Measurements from ENCODE around the gene NAMPT. TPM values are rescaled to one million over a fixed set of nuclear protein-coding genes. Genes with fewer than 3 reads are reported as not detected.

NAMPT gene
- polyA plus RNA-seq, 3 donors = 71.3 to 358 (median 133) TPM

DNA sequence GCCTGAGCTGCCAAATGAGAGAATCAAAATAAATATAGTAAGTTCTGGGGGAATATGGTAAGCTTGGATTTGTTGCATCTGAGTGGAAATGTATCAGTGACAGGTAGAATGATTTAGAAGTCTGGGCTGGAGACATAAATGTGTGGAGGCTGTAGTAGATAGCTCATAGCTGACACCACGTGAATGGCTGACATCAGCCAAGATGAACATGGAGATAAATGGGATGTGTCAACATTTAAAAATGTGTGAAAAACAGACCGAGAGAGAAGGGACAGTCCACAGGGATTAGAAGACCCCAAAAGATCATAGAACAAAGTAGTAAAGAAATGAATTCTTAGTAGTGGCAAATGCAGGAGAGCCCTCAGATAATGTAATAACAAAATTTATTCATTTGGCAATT, 40.9 kb downstream of the NAMPT start:
- H3K9me3 ChIP-seq (replicated peaks in 1 of 2; ENCODE audit: control insufficient read depth in 1 of 2, insufficient read depth in 1 of 2, low read length in 2 of 2) = no peaks in the 10 kb centered on the region
- H4K20me1 ChIP-seq (ENCODE audit: insufficient read depth, low read length) = no peaks in the 10 kb centered on the region
- Mint-ChIP-seq H3K4me3 (no peak overlapping the region), H3K27me3 (ENCODE audit: low read depth in 3 of 3) (peaks cover 0 to 3% (median 0%) of the 10 kb centered on the region in 3 donors), H3K36me3 (peaks cover 12 to 15% of the 10 kb centered on the region in 2 donors), H3K9me3 (peaks cover 2 to 8% (median 6%) of the 10 kb centered on the region in 7 donors), H3K4me1 (no peaks in the 10 kb centered on the region), H3K27ac (no peak overlapping the region)
- peaks cover 0 to 9% of the 10 kb centered on the region in 2 donors for H3K36me3 ChIP-seq (replicated peaks in 1 of 2; ENCODE audit: control insufficient read depth in 1 of 2, insufficient read depth in 2 of 2, low read length in 2 of 2)
- H3K79me2 ChIP-seq (ENCODE audit: insufficient read depth, low read length) = no peaks in the 10 kb centered on the region
- H3K9ac ChIP-seq (ENCODE audit: insufficient read depth, low read length, poor library complexity, severe bottlenecking) = no peak overlapping the region
- H3K4me1 ChIP-seq (ENCODE audit: control insufficient read depth in 1 of 2, insufficient read depth in 2 of 2, low read length in 2 of 2) = no peaks in the 10 kb centered on the region
- no peak for TF ChIP-seq CTCF (IDR thresholded peaks at IDR 0.05)
- 67% methylated on average over 1 of the region's 2 CpGs for WGBS (ENCODE audit: insufficient coverage)
- no peak overlapping the region for H3K27ac ChIP-seq (ENCODE audit: low read depth in 1 of 2, low read length in 2 of 2)
- H2AFZ ChIP-seq (ENCODE audit: insufficient read depth, low read depth, low read length, poor library complexity, severe bottlenecking) = no peak overlapping the region
- no peak for DNase-seq
- no peak overlapping the region for H3K4me3 ChIP-seq (replicated peaks in 1 of 3; ENCODE audit: low read depth in 2 of 3, low read length in 3 of 3)
- intact Hi-C loops (cut with micrococcal nuclease) = no loop called here
- H3K4me2 ChIP-seq (replicated peaks; ENCODE audit: extremely low read depth, low read length, poor library complexity, severe bottlenecking) = no peak overlapping the region
- H3K27me3 ChIP-seq (ENCODE audit: control insufficient read depth in 2 of 2, insufficient read depth in 2 of 2, low read length in 2 of 2) = no peaks in the 10 kb centered on the region

DNA sequence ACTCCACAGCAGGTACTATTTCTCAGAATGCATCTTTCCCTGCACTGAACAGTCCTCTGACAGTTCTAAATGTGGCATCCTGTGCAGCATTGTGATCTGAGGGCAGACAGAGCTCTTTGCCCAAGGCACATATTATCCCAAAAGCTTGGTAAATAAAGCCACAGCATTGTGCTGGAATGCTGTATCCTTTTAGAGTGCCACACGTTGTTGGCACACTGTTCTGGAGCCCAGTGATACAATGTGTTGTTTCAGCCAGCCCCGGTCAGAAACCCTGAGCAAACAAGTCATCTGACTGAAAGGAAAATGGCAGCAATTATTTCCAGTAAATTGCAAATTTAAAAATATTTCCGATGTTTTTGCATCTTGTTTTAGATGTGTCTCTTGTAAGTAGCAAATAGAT, 45.4 kb downstream of the NAMPT start:
- no peaks in the 10 kb centered on the region for H3K36me3 ChIP-seq (replicated peaks in 1 of 2; ENCODE audit: control insufficient read depth in 1 of 2, insufficient read depth in 2 of 2, low read length in 2 of 2)
- H3K9ac ChIP-seq (ENCODE audit: insufficient read depth, low read length, poor library complexity, severe bottlenecking) = no peak overlapping the region
- no peak overlapping the region for H3K27ac Mint-ChIP-seq
- H3K9me3 ChIP-seq (replicated peaks in 1 of 2; ENCODE audit: control insufficient read depth in 1 of 2, insufficient read depth in 1 of 2, low read length in 2 of 2) = no peaks in the 10 kb centered on the region
- TF ChIP-seq CTCF (IDR thresholded peaks at IDR 0.05) = no peak
- no peaks in the 10 kb centered on the region for H3K4me1 Mint-ChIP-seq
- no peak overlapping the region for H3K27ac ChIP-seq (ENCODE audit: low read depth in 1 of 2, low read length in 2 of 2)
- DNase-seq = no peak
- H3K79me2 ChIP-seq (ENCODE audit: insufficient read depth, low read length) = no peaks in the 10 kb centered on the region
- no peak overlapping the region for H3K4me3 Mint-ChIP-seq
- intact Hi-C loops (cut with micrococcal nuclease) = no loop called here
- H3K27me3 ChIP-seq (ENCODE audit: control insufficient read depth in 2 of 2, insufficient read depth in 2 of 2, low read length in 2 of 2) = no peaks in the 10 kb centered on the region
- no peak overlapping the region for H2AFZ ChIP-seq (ENCODE audit: insufficient read depth, low read depth, low read length, poor library complexity, severe bottlenecking)
- no peak overlapping the region for H3K4me3 ChIP-seq (replicated peaks in 1 of 3; ENCODE audit: low read depth in 2 of 3, low read length in 3 of 3)
- H3K27me3 Mint-ChIP-seq (ENCODE audit: low read depth in 3 of 3) = peaks cover 0 to 3% (median 2%) of the 10 kb centered on the region in 3 donors
- 88% methylated on average over 1 of the region's 3 CpGs for WGBS (ENCODE audit: insufficient coverage)
- no peaks in the 10 kb centered on the region for H3K36me3 Mint-ChIP-seq
- H3K9me3 Mint-ChIP-seq = peaks cover 0 to 2% (median 0%) of the 10 kb centered on the region in 7 donors
- no peak overlapping the region for H3K4me2 ChIP-seq (replicated peaks; ENCODE audit: extremely low read depth, low read length, poor library complexity, severe bottlenecking)
- no peaks in the 10 kb centered on the region for H4K20me1 ChIP-seq (ENCODE audit: insufficient read depth, low read length)
- H3K4me1 ChIP-seq (ENCODE audit: control insufficient read depth in 1 of 2, insufficient read depth in 2 of 2, low read length in 2 of 2) = no peaks in the 10 kb centered on the region

All from CD14-positive monocyte (primary cell).